Adrenal gland (tissue), 12 donors: ENCODE results near the gene FAM124B. TPM values are rescaled to one million over a fixed set of nuclear protein-coding genes. Genes with fewer than 3 reads are reported as not detected.

Source experiments
- DNase-seq, 7 donors: peaks; one replicate each; pipeline ENCODE4 v3.0.0-alpha.2; 2019 to 2020
- H3K27ac ChIP-seq, 5 donors: fragments of 200-600 bp; sonication (generic) in 4 of 5; 1 replicate in 3 of 5; 2 replicates in 2 of 5; pipeline versions ENCODE4 v1.5.1 to v1.8.0; 2016 to 2020; ENCODE audit warnings: mild to moderate bottlenecking in 1 of 5
- H3K27me3 ChIP-seq: fragments of 200-600 bp; 2 replicates; pipeline ENCODE4 v1.8.0; 2021
- H3K36me3 ChIP-seq, 2 donors: fragments of 200-600 bp; replicated peaks in 1 of 2; 1 replicate in 1 of 2; 2 replicates in 1 of 2; pipeline versions ENCODE4 v1.5.1 to v1.8.0; 2018 to 2022
- H3K4me1 ChIP-seq, 2 donors: fragments of 200-600 bp; replicated peaks in 1 of 2; 1 replicate in 1 of 2; 2 replicates in 1 of 2; pipeline versions ENCODE4 v1.5.1 to v1.8.0; 2018 to 2021
- H3K4me3 ChIP-seq, 4 donors: fragments of 200-600 bp; sonication (generic) in 3 of 4; one replicate each; pipeline ENCODE4 v1.5.1; 2016 to 2018
- H3K9me3 ChIP-seq, 3 donors: fragments of 200-600 bp; sonication (generic) in 1 of 3; replicated peaks in 1 of 3; 1 replicate in 2 of 3; 2 replicates in 1 of 3; pipeline versions ENCODE4 v1.5.1 to v1.8.0; 2016 to 2021
- POLR2A ChIP-seq, 2 donors: fragments of 450-650 bp; IDR thresholded peaks; one replicate each; pipeline ENCODE4 v1.6.1; 2017; ENCODE audit warnings: antibody characterized with exemption in 2 of 2, mild to moderate bottlenecking in 2 of 2, moderate library complexity in 1 of 2
- WGBS, 4 donors: extraction: QIAGEN DNeasy Blood & Tissue Kit in 2 of 4; methylation state at CpG; one replicate each; pipeline versions ENCODE4 v1.1.5 to v1.1.7; 2013 to 2017; 5-methylcytosine and 5-hydroxymethylcytosine counted together
- intact Hi-C, 2 donors: fragments of 100-400 bp; cut with DNase I; formaldehyde crosslinking; loops; one replicate each; pipeline versions ENCODE4 v1.14.1 to v1.15.0; 2022 to 2023
- polyA plus RNA-seq, 3 donors: library from polyadenylated mRNA; stranded (reverse); fragments of 200-250 nt in 2 of 3; fragments of 350-450 nt in 1 of 3; fragmentation: Illumina TruSeq in 1 of 3; extraction: RNeasy Lipid Tissue Mini Kit (QIAGEN cat#74804) in 1 of 3; gene quantifications; one replicate each; pipeline ENCODE4 v1.2.3, GENCODE V29; 2013 to 2014
- total RNA-seq, 9 donors: library from RNA; depleted of rRNA in 4 of 9; stranded (reverse); fragments of >200 nt in 4 of 9; fragments of 120-200 nt in 1 of 9; fragmentation: NEBNext Ultra II Directional in 1 of 9; extraction: Animal tissue kit (Norgen Biotek cat#: 25700) in 1 of 9; gene quantifications; one replicate each; pipeline versions ENCODE4 v1.1.0 to v1.2.4, GENCODE V29; 2013 to 2023
- TF ChIP-seq, protein P1 (sequence below), 6 experiments: fragments of 450-650 bp in 4 of 6; fragments of 200-600 bp in 2 of 6; sonication (generic) in 1 of 6; IDR thresholded peaks; 1 replicate in 5 of 6; 2 replicates in 1 of 6; pipeline versions ENCODE4 v1.5.1 to v1.8.0; 2016 to 2021; ENCODE audit warnings: antibody characterized with exemption in 6 of 6, mild to moderate bottlenecking in 2 of 6, moderate library complexity in 1 of 6
- donor health status: healthy with polysubstance abuse.
- donor health status: Bipolar disorder and iron deficiency.
- donor health status: DM: yes; HTN: yes; CAD: no.
- donor health status: DM: no; HTN: no; CAD: no.
- donor health status: DM: no; HTN: no; CAD: no.
- donor health status: DM: yes; HTN: yes; CAD: no.

FAM124B gene
- total and polyA plus RNA-seq, 12 donors, result 0.16 to 1.1 (median 0.54) TPM; not detected in 2

DNA sequence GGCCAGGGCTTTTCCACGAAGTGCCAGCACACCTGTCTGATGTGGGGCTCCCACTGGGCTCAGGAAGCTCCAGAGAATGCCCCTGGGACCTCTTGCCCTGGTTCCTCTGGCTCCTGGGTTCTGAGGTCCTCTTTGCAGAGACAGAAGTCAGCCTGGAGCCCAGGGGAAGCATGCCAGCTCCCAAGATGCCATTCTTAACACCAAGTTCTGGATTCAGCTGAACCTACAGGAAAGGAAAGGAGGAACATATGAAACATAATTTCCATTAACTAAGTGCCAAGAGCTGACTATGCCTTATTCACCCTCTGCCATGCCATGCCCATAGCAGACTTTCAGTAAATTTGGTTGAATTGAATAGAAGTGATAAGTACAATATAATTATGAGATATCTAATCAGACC is 21.9 kb downstream of the FAM124B start:
- TF ChIP-seq POLR2A (IDR thresholded peaks at IDR 0.05), result no peak
- TF ChIP-seq, protein P1, sequence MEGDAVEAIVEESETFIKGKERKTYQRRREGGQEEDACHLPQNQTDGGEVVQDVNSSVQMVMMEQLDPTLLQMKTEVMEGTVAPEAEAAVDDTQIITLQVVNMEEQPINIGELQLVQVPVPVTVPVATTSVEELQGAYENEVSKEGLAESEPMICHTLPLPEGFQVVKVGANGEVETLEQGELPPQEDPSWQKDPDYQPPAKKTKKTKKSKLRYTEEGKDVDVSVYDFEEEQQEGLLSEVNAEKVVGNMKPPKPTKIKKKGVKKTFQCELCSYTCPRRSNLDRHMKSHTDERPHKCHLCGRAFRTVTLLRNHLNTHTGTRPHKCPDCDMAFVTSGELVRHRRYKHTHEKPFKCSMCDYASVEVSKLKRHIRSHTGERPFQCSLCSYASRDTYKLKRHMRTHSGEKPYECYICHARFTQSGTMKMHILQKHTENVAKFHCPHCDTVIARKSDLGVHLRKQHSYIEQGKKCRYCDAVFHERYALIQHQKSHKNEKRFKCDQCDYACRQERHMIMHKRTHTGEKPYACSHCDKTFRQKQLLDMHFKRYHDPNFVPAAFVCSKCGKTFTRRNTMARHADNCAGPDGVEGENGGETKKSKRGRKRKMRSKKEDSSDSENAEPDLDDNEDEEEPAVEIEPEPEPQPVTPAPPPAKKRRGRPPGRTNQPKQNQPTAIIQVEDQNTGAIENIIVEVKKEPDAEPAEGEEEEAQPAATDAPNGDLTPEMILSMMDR (IDR thresholded peaks at IDR 0.05), result no peak
- peak in 4 of 7 donors; percentile 14 to 59 (median 32) for DNase-seq
- Histone ChIP-seq H3K27ac (no peak overlapping the region), H3K27me3 (no peaks in the 10 kb centered on the region), H3K4me1 (no peaks in the 10 kb centered on the region), H3K9me3 (no peaks in the 10 kb centered on the region), H3K36me3 (no peaks in the 10 kb centered on the region), H3K4me3 (no peak overlapping the region)
- intact Hi-C loops, result no loop called here
- 60 to 84% (median 73%) methylated on average over 1 of the region's 1 CpG; no CpG with 5 or more reads in 1 of the 4 donors for WGBS, 4 donors

DNA sequence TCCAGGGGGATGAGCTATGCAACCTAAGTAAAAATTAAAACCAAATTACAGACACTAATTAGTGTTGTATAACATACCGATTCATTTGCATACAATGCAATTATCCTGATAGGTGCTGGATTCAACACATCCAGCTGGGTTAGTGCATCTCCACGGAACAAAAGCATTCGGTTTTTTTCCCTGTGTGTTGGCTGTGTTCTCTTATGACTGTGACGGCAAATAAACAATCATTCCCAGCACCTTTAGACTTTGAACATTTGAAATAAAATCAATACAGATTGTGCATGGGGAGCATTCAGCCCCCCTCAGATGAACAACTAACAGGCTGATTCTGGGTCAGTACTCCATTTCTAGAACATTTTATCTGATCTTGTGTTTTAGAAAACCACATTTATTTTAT is 22.7 kb downstream of the FAM124B start:
- no peak for TF ChIP-seq POLR2A (IDR thresholded peaks at IDR 0.05)
- TF ChIP-seq, protein P1 (IDR thresholded peaks at IDR 0.05), result no peak
- no peaks in the 10 kb centered on the region for H3K4me1 ChIP-seq
- 78 to 93% (median 89%) methylated on average over 4 of the region's 4 CpGs for WGBS, 4 donors
- no peak overlapping the region for H3K4me3 ChIP-seq
- H3K27me3 ChIP-seq, result no peaks in the 10 kb centered on the region
- no peak for DNase-seq
- H3K9me3 ChIP-seq, result no peaks in the 10 kb centered on the region
- H3K27ac ChIP-seq, result no peak overlapping the region
- H3K36me3 ChIP-seq, result no peaks in the 10 kb centered on the region
- intact Hi-C loops, result no loop called here

DNA sequence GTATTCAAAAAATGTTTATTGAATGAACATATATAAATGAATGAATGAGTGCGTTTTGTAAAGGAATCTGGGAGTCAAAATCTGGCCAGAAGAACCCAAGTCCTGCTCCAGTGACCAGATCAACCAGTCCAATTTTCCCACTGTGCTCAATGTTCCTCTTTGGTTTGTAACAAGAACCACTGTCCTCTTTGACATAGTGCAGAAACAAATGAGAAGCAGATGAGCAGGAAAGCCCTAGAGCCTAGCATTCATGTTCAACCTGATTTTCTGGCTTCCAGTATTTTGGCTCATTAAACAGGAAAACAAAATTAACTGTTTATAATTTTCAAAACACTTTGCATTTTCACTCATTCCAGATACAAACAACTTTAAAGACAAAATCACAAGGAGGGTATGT is 23.2 kb downstream of the FAM124B start:
- no peak for DNase-seq
- Histone ChIP-seq H3K36me3 (no peaks in the 10 kb centered on the region), H3K27ac (no peak overlapping the region), H3K4me1 (no peaks in the 10 kb centered on the region), H3K27me3 (no peaks in the 10 kb centered on the region), H3K9me3 (no peaks in the 10 kb centered on the region), H3K4me3 (no peak overlapping the region)
- intact Hi-C loops, result no loop called here
- 81 to 85% (median 83%) methylated on average over 1 of the region's 1 CpG for WGBS, 4 donors
- TF ChIP-seq, protein P1 (IDR thresholded peaks at IDR 0.05), result no peak
- TF ChIP-seq POLR2A (IDR thresholded peaks at IDR 0.05), result no peak

DNA sequence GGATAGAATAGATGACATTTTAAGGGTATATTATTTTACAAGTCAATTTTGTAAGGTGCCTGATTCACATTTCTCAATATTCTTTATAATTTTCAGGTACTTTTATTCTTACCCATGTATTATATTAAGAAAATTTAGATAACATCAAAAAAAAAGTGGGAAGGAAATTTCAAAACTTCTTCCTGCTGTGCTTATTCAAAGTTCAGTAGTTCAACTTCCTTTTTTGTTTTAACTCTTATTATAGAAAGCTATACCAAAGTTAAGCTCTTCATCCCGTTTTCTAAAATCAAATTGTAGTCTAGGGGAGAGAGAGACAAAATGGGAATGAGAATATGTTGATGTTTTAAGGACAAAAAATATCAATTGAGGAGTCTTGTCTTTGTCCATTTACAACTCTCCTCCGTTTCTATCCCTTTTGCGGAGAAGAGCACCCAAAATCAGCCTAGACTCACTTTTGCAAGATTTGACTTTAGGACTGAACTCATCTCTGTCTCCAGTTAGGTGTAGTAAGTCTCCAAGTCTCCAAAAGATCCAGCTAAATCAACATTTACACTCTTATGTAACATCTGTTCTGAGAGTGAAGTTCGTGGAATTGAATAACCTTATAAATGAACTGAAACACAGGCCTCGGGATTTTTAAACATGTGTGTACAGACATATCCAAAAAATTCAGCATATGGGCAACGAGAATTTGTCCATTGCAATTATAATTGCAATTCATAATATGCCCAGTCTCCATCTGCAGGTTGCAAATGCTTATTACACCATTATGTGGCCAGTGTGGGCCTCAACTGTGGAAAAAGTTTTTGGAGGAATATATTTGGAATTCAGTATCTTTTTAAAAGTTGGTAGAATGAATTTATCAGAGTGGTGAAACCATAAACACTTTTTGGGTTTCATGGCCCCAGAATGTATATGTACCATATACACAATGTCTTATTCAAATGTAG is 23.9 kb downstream of the FAM124B start:
- WGBS, 4 donors, result 60 to 68% (median 66%) methylated on average over 6 of the region's 6 CpGs
- TF ChIP-seq, protein P1 (IDR thresholded peaks at IDR 0.05), result no peak
- no peak for TF ChIP-seq POLR2A (IDR thresholded peaks at IDR 0.05)
- no peaks in the 10 kb centered on the region for H3K36me3 ChIP-seq
- no peak overlapping the region for H3K27ac ChIP-seq
- intact Hi-C loops, result no loop called here
- no peaks in the 10 kb centered on the region for H3K4me1 ChIP-seq
- H3K4me3 ChIP-seq, result no peak overlapping the region
- H3K27me3 ChIP-seq, result no peaks in the 10 kb centered on the region
- no peak for DNase-seq
- no peaks in the 10 kb centered on the region for H3K9me3 ChIP-seq
